Caco-2 (cell line): ENCODE results near the gene HGFAC. TPM values are rescaled to one million over a fixed set of nuclear protein-coding genes. Genes with fewer than 3 reads are reported as not detected.

Experiments
- BruUV-seq: library from RNA; stranded (reverse); fragments of 400-500 nt; replicated peaks from 2 replicates; lab custom pipeline; 2021; lab: Mats Ljungman, UMichigan
- CTCF ChIA-PET: fragments of 300-600 bp; sonication (Branson Sonifier 250); formaldehyde crosslinking; loops from one replicate; lab custom pipeline; 2022; ENCODE audit warnings: antibody characterized with exemption; lab: Charles Lee
- POLR2A ChIA-PET: fragments of 300-600 bp; sonication (Branson Sonifier 250); formaldehyde crosslinking; loops from one replicate; lab custom pipeline; 2022; ENCODE audit warnings: antibody characterized with exemption; lab: Charles Lee
- DNase-seq, 2 experiments: peaks; one replicate each; pipeline versions ENCODE4 v3.0.0 to v3.0.0-alpha.2; 2020 to 2022
- H3K27me3 ChIP-seq: replicated peaks from 2 replicates; pipeline ENCODE4 v1.6.0; 2011; ENCODE audit warnings: low read length; ENCODE audit not compliant: control insufficient read depth, insufficient read depth
- H3K36me3 ChIP-seq: 2 replicates; pipeline ENCODE4 v1.5.1; 2011; ENCODE audit warnings: low read length; ENCODE audit not compliant: control insufficient read depth, insufficient read depth
- H3K4me1 ChIP-seq: fragments of 250-450 bp; sonication (Bioruptor Pico); 2 replicates; pipeline ENCODE4 v1.5.1; 2020; ENCODE audit warnings: mild to moderate bottlenecking
- H3K4me3 ChIP-seq: 2 replicates; pipeline ENCODE4 v1.5.1; 2011; ENCODE audit warnings: low read depth, mild to moderate bottlenecking, control low read depth, low read length
- H3K9me3 ChIP-seq: fragments of 250-450 bp; sonication (Bioruptor Pico); 2 replicates; pipeline ENCODE4 v1.5.1; 2020; ENCODE audit warnings: mild to moderate bottlenecking, moderate library complexity
- H3K27ac Mint-ChIP-seq: one replicate; pipeline ENCODE4 v1.8.0; 2022; ENCODE audit warnings: mixed read lengths; ENCODE audit not compliant: unreplicated experiment
- H3K27me3 Mint-ChIP-seq: one replicate; pipeline ENCODE4 v1.8.0; 2022; ENCODE audit warnings: mixed read lengths; ENCODE audit not compliant: insufficient read depth, unreplicated experiment
- H3K36me3 Mint-ChIP-seq: one replicate; pipeline ENCODE4 v1.8.0; 2022; ENCODE audit warnings: mild to moderate bottlenecking, mixed read lengths; ENCODE audit not compliant: insufficient read depth, unreplicated experiment
- H3K4me1 Mint-ChIP-seq: one replicate; pipeline ENCODE4 v1.8.0; 2022; ENCODE audit warnings: low read depth, mixed read lengths; ENCODE audit not compliant: unreplicated experiment
- H3K4me3 Mint-ChIP-seq: one replicate; pipeline ENCODE4 v1.8.0; 2022; ENCODE audit warnings: mild to moderate bottlenecking, moderate library complexity, mixed read lengths; ENCODE audit not compliant: unreplicated experiment
- H3K9me3 Mint-ChIP-seq: one replicate; pipeline ENCODE4 v1.8.0; 2022; ENCODE audit warnings: mixed read lengths; ENCODE audit not compliant: unreplicated experiment
- CTCF ChIP-seq, 2 experiments: fragments of 200-600 bp in 1 of 2; IDR thresholded peaks; 1 replicate in 1 of 2; 2 replicates in 1 of 2; pipeline versions ENCODE4 v1.5.1 to v1.8.0; 2011 to 2022; ENCODE audit warnings: antibody characterized with exemption in 1 of 2, control low read depth in 1 of 2, inconsistent platforms in 1 of 2, low read depth in 1 of 2, low read length in 1 of 2, mild to moderate bottlenecking in 1 of 2, moderate library complexity in 1 of 2; ENCODE audit not compliant: insufficient read depth in 1 of 2, severe bottlenecking in 1 of 2, unreplicated experiment in 1 of 2
- intact Hi-C: fragments of 100-400 bp; cut with micrococcal nuclease; formaldehyde crosslinking; loops from one replicate; pipeline ENCODE4 v1.10.0; 2022; ENCODE audit not compliant: unreplicated experiment
- total RNA-seq: library from RNA; stranded (reverse); gene quantifications from 2 replicates; pipeline ENCODE4 v1.2.3, GENCODE V29; 2022

The HGFAC gene
- total RNA-seq, 1 experiment from 2014 or later, result 0.48 TPM

- Histone ChIP-seq H3K9me3 (no peaks in the 10 kb centered on the region), H3K4me1 (no peaks in the 10 kb centered on the region), H3K4me3 (no peak overlapping the region), H3K27me3 (no peaks in the 10 kb centered on the region; the same call in 1 of the 2 replicates), H3K36me3 (no peaks in the 10 kb centered on the region)
- Mint-ChIP-seq H3K27me3 (no peaks in the 10 kb centered on the region), H3K9me3 (no peaks in the 10 kb centered on the region), H3K4me1 (no peaks in the 10 kb centered on the region), H3K36me3 (no peaks in the 10 kb centered on the region), H3K27ac (no peak overlapping the region), H3K4me3 (no peak overlapping the region)
- intact Hi-C loops, result no loop called here
- no peak for TF ChIP-seq CTCF (IDR thresholded peaks at IDR 0.05; ENCODE audit: insufficient read depth in 1 of 2, low read depth in 1 of 2, low read length in 1 of 2, severe bottlenecking in 1 of 2, unreplicated experiment in 1 of 2)
- ChIA-PET POLR2A (no interaction called here), CTCF (no interaction called here)
- DNase-seq, result no peak
- BruUV-seq, result no TSS peak
Measured at GRCh38 chr4:3475713-3476260, 34.0 kb downstream of the HGFAC start.

GRCh38 chr4:3476341-3476747 lies 34.6 kb downstream of the HGFAC start:
- Mint-ChIP-seq H3K4me3 (no peak overlapping the region), H3K4me1 (no peaks in the 10 kb centered on the region), H3K9me3 (no peaks in the 10 kb centered on the region), H3K27me3 (peaks cover 3% of the 10 kb centered on the region), H3K36me3 (no peaks in the 10 kb centered on the region), H3K27ac (no peak overlapping the region)
- DNase-seq, result no peak
- Histone ChIP-seq H3K36me3 (no peaks in the 10 kb centered on the region), H3K27me3 (no peaks in the 10 kb centered on the region; the same call in 1 of the 2 replicates), H3K4me3 (no peak overlapping the region), H3K4me1 (no peaks in the 10 kb centered on the region), H3K9me3 (no peaks in the 10 kb centered on the region)
- ChIA-PET POLR2A (no interaction called here), CTCF (no interaction called here)
- no TSS peak for BruUV-seq
- TF ChIP-seq CTCF (IDR thresholded peaks at IDR 0.05; ENCODE audit: insufficient read depth in 1 of 2, low read depth in 1 of 2, low read length in 1 of 2, severe bottlenecking in 1 of 2, unreplicated experiment in 1 of 2), result peak in 1 of 2 experiments; percentile 13
- intact Hi-C loops, result no loop called here

DNA sequence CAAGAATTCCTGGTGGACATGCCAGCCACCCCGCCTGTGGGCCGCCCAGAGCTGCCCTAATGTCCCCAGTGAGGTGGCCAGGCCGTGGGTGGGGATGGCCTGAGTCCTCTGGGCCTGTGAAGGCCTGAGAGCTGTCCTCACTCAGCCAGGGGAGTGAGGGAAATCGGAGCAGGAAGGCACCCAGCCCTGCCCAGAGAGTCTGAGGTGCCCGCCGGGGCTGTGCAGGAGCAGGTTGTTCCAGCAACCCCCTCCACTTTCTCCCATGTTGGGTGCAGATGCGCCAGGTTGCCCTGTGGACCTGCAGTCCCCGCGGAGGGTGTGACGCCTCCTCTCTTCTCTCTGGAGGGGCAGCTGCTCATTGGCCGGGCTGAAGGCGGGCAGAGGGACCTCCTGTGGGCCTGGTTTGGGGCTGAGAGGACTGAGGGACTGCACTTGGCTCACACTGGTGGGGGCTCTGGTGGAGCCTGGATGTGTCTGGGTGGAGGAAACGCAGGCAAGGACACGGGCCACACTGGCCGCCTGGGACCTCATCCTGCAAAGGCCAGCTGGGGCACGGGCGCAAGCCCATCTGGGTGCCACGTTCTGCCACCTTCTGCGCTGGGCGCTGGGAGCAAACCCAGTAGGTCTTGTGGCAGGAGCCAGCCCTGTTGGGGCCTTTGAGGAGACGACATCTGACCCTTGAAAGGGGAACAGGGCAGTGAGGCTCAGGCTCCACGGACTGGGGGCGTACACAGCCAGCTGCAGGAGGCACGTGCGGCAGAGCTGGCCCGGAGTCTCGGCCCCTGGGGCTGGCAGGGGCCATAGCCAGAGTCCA lies 35.4 kb downstream of the HGFAC start:
- H3K9me3 Mint-ChIP-seq, result no peaks in the 10 kb centered on the region
- H3K27me3 Mint-ChIP-seq, result peaks cover 3% of the 10 kb centered on the region
- Histone ChIP-seq H3K36me3 (no peaks in the 10 kb centered on the region), H3K4me3 (no peak overlapping the region), H3K27me3 (no peaks in the 10 kb centered on the region; the same call in 1 of the 2 replicates), H3K9me3 (no peaks in the 10 kb centered on the region), H3K4me1 (no peaks in the 10 kb centered on the region)
- H3K27ac Mint-ChIP-seq, result no peak overlapping the region
- no peak overlapping the region for H3K4me3 Mint-ChIP-seq
- intact Hi-C loops, result no loop called here
- POLR2A ChIA-PET, result no interaction called here
- no peaks in the 10 kb centered on the region for H3K4me1 Mint-ChIP-seq
- CTCF ChIA-PET, result no interaction called here
- no peaks in the 10 kb centered on the region for H3K36me3 Mint-ChIP-seq
- no peak for DNase-seq
- no peak for TF ChIP-seq CTCF (IDR thresholded peaks at IDR 0.05; ENCODE audit: insufficient read depth in 1 of 2, low read depth in 1 of 2, low read length in 1 of 2, severe bottlenecking in 1 of 2, unreplicated experiment in 1 of 2)
- no TSS peak for BruUV-seq
